Stimulated activated CD4-positive, alpha-beta T cell treated with anti-CD3 and anti-CD28 coated beads, TNF-alpha, amount 100 ng/mL, for 1 hour (primary cell): ENCODE measurements around the gene XK.
"Not testable (repeated sequence)": the region's sequence is repeated elsewhere in the genome, so short reads cannot be mapped to it uniquely, and the experiment has no call there.

Experiments used
- DNase-seq, 3 donors: peaks; one replicate each; pipeline ENCODE4 v3.0.0-alpha.2; 2020; ENCODE audit warnings: low read depth in 3 of 3, low spot score in 1 of 3

Gene XK

GRCh38 chrX:37685381-37686359 lies at the start of gene XK:
Gene XK (plus strand): TSS chrX:37685791. CDS start chrX:37685962, 171 bp downstream.
- DNase-seq = peak in 1 of 3 donors; percentile 6

GRCh38 chrX:37638047-37638446 lies 47.5 kb upstream of the XK start:
- DNase-seq = no peak

- DNase-seq = no peak
Measured at GRCh38 chrX:37640142-37640541, 45.4 kb upstream of the XK start.

- no peak for DNase-seq
Measured at GRCh38 chrX:37641859-37642258, 43.7 kb upstream of the XK start.

GRCh38 chrX:37644381-37645305 lies 40.9 kb upstream of the XK start:
- DNase-seq = no peak

- DNase-seq = no peak
Measured at GRCh38 chrX:37646254-37646653, 39.3 kb upstream of the XK start.

GRCh38 chrX:37650879-37651278 lies 34.7 kb upstream of the XK start:
- not testable (repeated sequence) for DNase-seq

GRCh38 chrX:37651921-37652452 lies 33.6 kb upstream of the XK start:
- no peak for DNase-seq

- no peak for DNase-seq
Measured at GRCh38 chrX:37652589-37653231, 32.9 kb upstream of the XK start.

GRCh38 chrX:37653397-37654085 lies 32.0 kb upstream of the XK start:
- no peak for DNase-seq

GRCh38 chrX:37658343-37659030 lies 27.1 kb upstream of the XK start:
- DNase-seq = no peak

GRCh38 chrX:37659047-37659446 lies 26.5 kb upstream of the XK start:
- no peak for DNase-seq

- no peak for DNase-seq
Measured at GRCh38 chrX:37662181-37662580, 23.4 kb upstream of the XK start.

- DNase-seq = no peak
Measured at GRCh38 chrX:37666516-37666915, 19.1 kb upstream of the XK start.

- no peak for DNase-seq
Measured at GRCh38 chrX:37667141-37667540, 18.4 kb upstream of the XK start.

GRCh38 chrX:37672563-37672962 lies 13.0 kb upstream of the XK start:
- DNase-seq = no peak

GRCh38 chrX:37676811-37677210 lies 8.8 kb upstream of the XK start:
- no peak for DNase-seq

- DNase-seq = no peak
Measured at GRCh38 chrX:37677243-37677642, 8.3 kb upstream of the XK start.

GRCh38 chrX:37677765-37678164 lies 7.8 kb upstream of the XK start:
- DNase-seq = no peak

- DNase-seq = no peak
Measured at GRCh38 chrX:37678574-37678973, 7.0 kb upstream of the XK start.
